ENCODE measurements around the gene CH25H.
"Not testable (repeated sequence)": the region's sequence is repeated elsewhere in the genome, so short reads cannot be mapped to it uniquely, and the experiment has no call there.

The CH25H gene

DNA sequence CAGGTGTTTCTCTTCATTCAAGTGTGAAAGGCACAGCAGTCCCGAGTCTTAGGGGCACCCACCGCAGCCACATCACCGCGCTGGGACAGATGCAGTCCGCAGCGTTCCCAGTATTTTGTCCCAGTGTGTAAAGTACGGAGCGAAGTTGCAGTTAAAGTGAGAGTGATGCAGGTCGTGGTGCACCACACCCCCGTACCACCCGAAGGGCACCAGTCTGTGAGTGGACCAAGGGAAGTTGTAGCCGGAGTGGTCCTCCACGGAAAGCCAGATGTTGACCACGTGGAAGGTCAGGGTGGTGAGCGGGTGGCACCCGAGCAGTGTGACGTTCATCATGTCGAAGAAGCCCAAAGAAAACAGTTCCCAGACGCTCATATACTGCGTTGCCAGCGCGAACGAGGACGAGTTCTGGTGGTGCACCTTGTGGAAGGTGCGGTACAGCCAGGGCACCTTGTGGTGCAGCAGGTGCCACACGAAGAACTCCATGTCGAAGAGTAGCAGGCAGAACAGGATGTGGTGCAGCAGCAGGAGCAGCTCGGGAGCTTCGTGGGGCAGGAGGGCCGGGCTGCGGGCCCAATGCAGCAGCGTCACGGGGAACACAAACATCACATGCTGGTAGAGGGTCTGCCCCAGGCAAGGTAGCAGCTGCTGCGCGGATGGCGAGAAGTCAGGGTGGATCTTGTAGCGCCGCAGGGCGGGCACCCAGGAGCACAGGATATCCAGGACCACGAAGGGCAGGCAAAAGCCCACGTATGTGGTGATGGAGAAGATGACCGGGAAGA lies 526 bp downstream of the CH25H start:
- ChIA-PET CTCF (interaction anchor here (1.1 to 2.7 kb wide), 3 partner anchors 11 to 272 kb away, joined by 3 to 20 read pairs (median 6); no protein-coding TSS in a partner anchor), POLR2A (ENCODE audit: low non-redundant PET) (no interaction called here)
- no peak overlapping the region for H3K27ac ChIP-seq
- TF ChIP-seq, protein P1, sequence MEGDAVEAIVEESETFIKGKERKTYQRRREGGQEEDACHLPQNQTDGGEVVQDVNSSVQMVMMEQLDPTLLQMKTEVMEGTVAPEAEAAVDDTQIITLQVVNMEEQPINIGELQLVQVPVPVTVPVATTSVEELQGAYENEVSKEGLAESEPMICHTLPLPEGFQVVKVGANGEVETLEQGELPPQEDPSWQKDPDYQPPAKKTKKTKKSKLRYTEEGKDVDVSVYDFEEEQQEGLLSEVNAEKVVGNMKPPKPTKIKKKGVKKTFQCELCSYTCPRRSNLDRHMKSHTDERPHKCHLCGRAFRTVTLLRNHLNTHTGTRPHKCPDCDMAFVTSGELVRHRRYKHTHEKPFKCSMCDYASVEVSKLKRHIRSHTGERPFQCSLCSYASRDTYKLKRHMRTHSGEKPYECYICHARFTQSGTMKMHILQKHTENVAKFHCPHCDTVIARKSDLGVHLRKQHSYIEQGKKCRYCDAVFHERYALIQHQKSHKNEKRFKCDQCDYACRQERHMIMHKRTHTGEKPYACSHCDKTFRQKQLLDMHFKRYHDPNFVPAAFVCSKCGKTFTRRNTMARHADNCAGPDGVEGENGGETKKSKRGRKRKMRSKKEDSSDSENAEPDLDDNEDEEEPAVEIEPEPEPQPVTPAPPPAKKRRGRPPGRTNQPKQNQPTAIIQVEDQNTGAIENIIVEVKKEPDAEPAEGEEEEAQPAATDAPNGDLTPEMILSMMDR (conservative IDR thresholded peaks at IDR 0.05; ENCODE audit: low read depth) = no peak
- DNase-seq (ENCODE audit: low spot score) = no peak

- CTCF ChIA-PET = interaction anchor here (0.6 to 1.5 kb wide), 3 partner anchors 8 to 214 kb away, joined by 3 to 8 read pairs (median 5); partner anchors contain the start of gene FAS
Observed at GRCh38 chr10:89204621-89205185, 2.4 kb downstream of the CH25H start.

DNA sequence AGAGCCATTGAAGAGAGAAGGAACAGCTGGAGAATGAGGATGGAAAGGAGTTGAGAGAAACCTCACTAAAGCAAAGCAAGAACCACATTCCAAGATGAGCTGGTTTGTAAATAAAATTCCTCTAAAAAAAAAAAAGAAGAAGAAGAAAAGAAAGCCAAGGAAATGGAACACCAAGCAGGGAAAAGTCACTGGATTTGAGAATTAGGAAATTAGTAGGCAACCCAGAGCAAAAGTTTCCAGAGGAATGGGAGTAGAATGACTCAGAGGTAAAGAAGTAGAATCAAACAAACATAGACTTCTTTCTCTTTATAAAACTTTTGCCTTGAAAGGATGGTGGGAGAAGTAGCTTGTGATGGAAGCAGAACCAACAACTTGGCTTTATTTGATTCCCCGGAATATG lies 3.9 kb downstream of the CH25H start:
- no peak for DNase-seq (ENCODE audit: low spot score)
- ChIA-PET CTCF (interaction anchor here (1.5 kb wide), 1 partner anchor 174 kb away, joined by 5 read pairs; no protein-coding TSS in a partner anchor), POLR2A (ENCODE audit: low non-redundant PET) (no interaction called here)
- TF ChIP-seq, protein P1 (conservative IDR thresholded peaks at IDR 0.05; ENCODE audit: low read depth) = no peak
- no peak overlapping the region for H3K27ac ChIP-seq

More at GRCh38 chr10:89204621-89205185, 2.4 kb downstream of the CH25H start:
- TF ChIP-seq, protein P1 (conservative IDR thresholded peaks at IDR 0.05; ENCODE audit: low read depth) = no peak
- DNase-seq (ENCODE audit: low spot score) = no peak
- POLR2A ChIA-PET (ENCODE audit: low non-redundant PET) = no interaction called here
- H3K27ac ChIP-seq = no peak overlapping the region

DNA sequence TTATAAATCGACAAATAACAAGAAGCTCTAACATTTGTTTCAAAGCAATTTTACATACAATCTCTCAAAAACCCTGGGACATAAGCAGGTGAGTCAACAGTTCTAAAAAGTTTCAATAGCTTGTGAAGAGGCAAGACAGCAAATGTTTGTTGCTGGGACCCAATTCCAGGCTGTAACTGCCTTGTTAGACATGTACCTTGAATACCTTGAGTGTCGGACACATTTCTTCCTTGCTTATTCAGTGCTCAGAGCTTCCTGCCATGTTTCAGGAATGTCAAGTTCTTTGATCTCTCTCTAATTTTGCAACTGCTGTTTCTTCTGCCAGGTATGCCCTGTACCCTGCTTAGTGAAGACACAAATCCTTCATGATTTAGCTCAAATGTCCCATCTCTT lies 5.1 kb downstream of the CH25H start:
- DNase-seq (ENCODE audit: low spot score) = no peak
- no peak overlapping the region for H3K27ac ChIP-seq
- TF ChIP-seq, protein P1 (conservative IDR thresholded peaks at IDR 0.05; ENCODE audit: low read depth) = no peak
- ChIA-PET CTCF (interaction anchor here (0.6 to 0.9 kb wide), 2 partner anchors 47 to 172 kb away, joined by 3 to 5 read pairs; no protein-coding TSS in a partner anchor), POLR2A (ENCODE audit: low non-redundant PET) (no interaction called here)

- ChIA-PET POLR2A (ENCODE audit: low non-redundant PET) (no interaction called here), CTCF (interaction anchor here (0.6 to 0.9 kb wide), 2 partner anchors 48 to 172 kb away, joined by 3 to 5 read pairs; no protein-coding TSS in a partner anchor)
- no peak for DNase-seq (ENCODE audit: low spot score)
- TF ChIP-seq, protein P1 (conservative IDR thresholded peaks at IDR 0.05; ENCODE audit: low read depth) = no peak
- no peak overlapping the region for H3K27ac ChIP-seq
Observed at GRCh38 chr10:89201345-89202032, 5.6 kb downstream of the CH25H start.

GRCh38 chr10:89197473-89197872 lies 9.6 kb downstream of the CH25H start:
- TF ChIP-seq, protein P1 (conservative IDR thresholded peaks at IDR 0.05; ENCODE audit: low read depth) = no peak
- ChIA-PET CTCF (interaction anchor here (0.5 kb wide), 1 partner anchor 387 kb away, joined by 4 read pairs; no protein-coding TSS in a partner anchor), POLR2A (ENCODE audit: low non-redundant PET) (no interaction called here)
- no peak overlapping the region for H3K27ac ChIP-seq
- DNase-seq (ENCODE audit: low spot score) = no peak

- DNase-seq (ENCODE audit: low spot score); CTCF ChIA-PET; H3K27ac ChIP-seq; POLR2A ChIA-PET (ENCODE audit: low non-redundant PET): not testable (repeated sequence)
Observed at GRCh38 chr10:89191301-89191700, 15.8 kb downstream of the CH25H start.
